GM12878 (cell line): ENCODE measurements around the gene PAM16. TPM values are rescaled to one million over a fixed set of nuclear protein-coding genes. Genes with fewer than 3 reads are reported as not detected.

ENCODE experiments used
- ATAC-seq: fragments of 200-7000 bp; cut with Tn5 transposase; 3 replicates; pipeline ENCODE4 v1.9.1; 2020; ENCODE audit warnings: mild to moderate bottlenecking, moderate library complexity
- BruUV-seq: library from RNA; stranded (reverse); fragments of 400-500 nt; replicated peaks from 2 replicates; lab custom pipeline; 2021; lab: Mats Ljungman, UMichigan
- CTCF ChIA-PET: fragments of 300-600 bp; sonication (Branson Sonifier 250); formaldehyde crosslinking; extraction: SDS; loops from one replicate; lab custom pipeline; 2021; ENCODE audit warnings: inconsistent platforms; lab: Yijun Ruan, JAX
- POLR2A ChIA-PET: fragments of 350-600 bp; formaldehyde crosslinking; extraction: SDS; loops from one replicate; lab custom pipeline; 2021; ENCODE audit warnings: inconsistent platforms; lab: Charles Lee
- RAD21 ChIA-PET: fragments of 300-600 bp; sonication (Branson Sonifier 250); formaldehyde crosslinking; loops from one replicate; lab custom pipeline; 2023; ENCODE audit warnings: antibody characterized with exemption; ENCODE audit not compliant: unreplicated experiment; lab: Charles Lee
- SMC1A ChIA-PET: fragments of 300-600 bp; sonication (Branson Sonifier 250); formaldehyde crosslinking; loops from one replicate; lab custom pipeline; 2023; ENCODE audit not compliant: unreplicated experiment, uncharacterized antibody; lab: Charles Lee
- DNase-seq: peaks from one replicate; pipeline ENCODE4 v3.0.0-alpha.2; 2011; ENCODE audit warnings: low read depth, low spot score
- FAIRE-seq: peaks from 3 replicates; lab custom pipeline; 2011; peaks lifted over from hg19 to GRCh38; lab: Jason Lieb, UNC
- H2AFZ ChIP-seq: 2 replicates; pipeline ENCODE4 v1.6.0; 2011; ENCODE audit warnings: low read depth, low read length, control low read depth; ENCODE audit not compliant: control insufficient read depth
- H3K27ac ChIP-seq: 2 replicates; pipeline ENCODE4 v1.5.1; 2011; ENCODE audit warnings: control low read depth; ENCODE audit not compliant: control insufficient read depth, insufficient read depth
- H3K27me3 ChIP-seq, 2 experiments: replicated peaks in 1 of 2; 2 replicates each; pipeline versions ENCODE4 v1.6.0 to v1.6.1; 2011; ENCODE audit warnings: low read length in 1 of 2; ENCODE audit not compliant: control insufficient read depth in 2 of 2, insufficient read depth in 2 of 2
- H3K36me3 ChIP-seq, 2 experiments: 2 replicates each; pipeline ENCODE4 v1.5.1; 2011; ENCODE audit warnings: low read length in 1 of 2; ENCODE audit not compliant: control insufficient read depth in 2 of 2, insufficient read depth in 2 of 2
- H3K4me1 ChIP-seq: 2 replicates; pipeline ENCODE4 v1.6.1; 2011; ENCODE audit warnings: mild to moderate bottlenecking, low read length, moderate library complexity, mixed read lengths; ENCODE audit not compliant: control insufficient read depth, insufficient read depth
- H3K4me2 ChIP-seq: 2 replicates; pipeline ENCODE4 v1.6.0; 2011; ENCODE audit warnings: control low read depth; ENCODE audit not compliant: control insufficient read depth, insufficient read depth
- H3K4me3 ChIP-seq: fragments of 200-600 bp; sonication (generic); 2 replicates; pipeline ENCODE4 v1.5.1; 2016
- H3K79me2 ChIP-seq: 2 replicates; pipeline ENCODE4 v1.6.0; 2011; ENCODE audit warnings: low read length; ENCODE audit not compliant: control insufficient read depth, insufficient read depth
- H3K9ac ChIP-seq: 2 replicates; pipeline ENCODE4 v1.8.0; 2011; ENCODE audit warnings: low read length, control low read depth, mixed read lengths; ENCODE audit not compliant: control insufficient read depth, insufficient read depth
- H3K9me3 ChIP-seq: replicated peaks from 3 replicates; pipeline ENCODE4 v1.5.1; 2011; ENCODE audit warnings: mild to moderate bottlenecking, low read length; ENCODE audit not compliant: control insufficient read depth, insufficient read depth
- H4K20me1 ChIP-seq: 2 replicates; pipeline ENCODE4 v1.6.0; 2011; ENCODE audit not compliant: control insufficient read depth, insufficient read depth
- BACH1 ChIP-seq: fragments of 450-650 bp; IDR thresholded peaks from 2 replicates; pipeline ENCODE4 v1.6.1; 2017; ENCODE audit warnings: mild to moderate bottlenecking, borderline replicate concordance
- CBFB ChIP-seq: IDR thresholded peaks from 2 replicates; pipeline ENCODE4 v1.6.1; 2016; ENCODE audit warnings: antibody characterized with exemption, low read depth
- E2F4 ChIP-seq: IDR thresholded peaks from 2 replicates; pipeline ENCODE4 v1.6.1; 2012; ENCODE audit warnings: low read depth, low read length, improper control_type of control experiment
- GATAD2B ChIP-seq: fragments of 450-650 bp; conservative IDR thresholded peaks from 2 replicates; pipeline ENCODE4 v1.6.1; 2017; ENCODE audit warnings: low read depth, mild to moderate bottlenecking, moderate library complexity
- HDAC2 ChIP-seq: fragments of 200-600 bp; sonication (generic); IDR thresholded peaks from 2 replicates; pipeline ENCODE4 v1.6.1; 2017
- PAX5 ChIP-seq: IDR thresholded peaks from 2 replicates; pipeline ENCODE4 v1.6.1; 2011; ENCODE audit warnings: low read depth, low read length, borderline replicate concordance
- TBL1XR1 ChIP-seq: IDR thresholded peaks from 2 replicates; pipeline ENCODE4 v1.6.1; 2012; ENCODE audit warnings: low read depth, low read length, improper control_type of control experiment
- WGBS: methylation state at CpG from one replicate; pipeline ENCODE4 v1.1.6; 2016; ENCODE audit warnings: low lambda C conversion rate; ENCODE audit not compliant: insufficient replicate concordance, insufficient coverage; ENCODE audit errors: missing lambda C conversion rate; 5-methylcytosine and 5-hydroxymethylcytosine counted together
- in situ Hi-C: fragments of 300-500 bp; cut with MboI; formaldehyde crosslinking; loops from 9 replicates; pipeline ENCODE4 v1.14.3; 2018; ENCODE audit warnings: mixed read lengths
- intact Hi-C: fragments of 100-400 bp; cut with micrococcal nuclease; formaldehyde crosslinking; loops from one replicate; pipeline ENCODE4 v1.14.2; 2022; ENCODE audit not compliant: unreplicated experiment
- polyA plus RNA-seq, 11 experiments: library from polyadenylated mRNA; depleted of rRNA in 4 of 11; unstranded in 6 of 11; stranded (reverse) in 5 of 11; fragments of >200 nt; fragmentation: Nextera tagmentation in 4 of 11; fragmentation: Illumina TruSeq in 1 of 11; extraction: Ambion mirVana in 4 of 11; extraction: Trizol in 1 of 11; gene quantifications; 1 replicate in 1 of 11; 2 replicates in 10 of 11; pipeline versions ENCODE4 v1.2.1 to v1.2.3, GENCODE V29; 2011 to 2016; ENCODE audit warnings: inconsistent platforms in 2 of 11, missing spikeins in 2 of 11, low read depth in 1 of 11
- total RNA-seq, 4 experiments: library from RNA; depleted of rRNA in 3 of 4; stranded (reverse); fragments of >200 nt in 3 of 4; fragmentation: Illumina TruSeq in 1 of 4; extraction: Trizol in 1 of 4; gene quantifications; 2 replicates each; pipeline versions ENCODE4 v1.2.1 to v1.2.3, GENCODE V29; 2013 to 2021

PAM16 gene
- total and polyA plus RNA-seq, 10 of the 15 experiments (the other 5 are each of a cell fraction or from before 2014, with no cell fraction given), result 18.5 to 94.3 (median 51.5) TPM

DNA sequence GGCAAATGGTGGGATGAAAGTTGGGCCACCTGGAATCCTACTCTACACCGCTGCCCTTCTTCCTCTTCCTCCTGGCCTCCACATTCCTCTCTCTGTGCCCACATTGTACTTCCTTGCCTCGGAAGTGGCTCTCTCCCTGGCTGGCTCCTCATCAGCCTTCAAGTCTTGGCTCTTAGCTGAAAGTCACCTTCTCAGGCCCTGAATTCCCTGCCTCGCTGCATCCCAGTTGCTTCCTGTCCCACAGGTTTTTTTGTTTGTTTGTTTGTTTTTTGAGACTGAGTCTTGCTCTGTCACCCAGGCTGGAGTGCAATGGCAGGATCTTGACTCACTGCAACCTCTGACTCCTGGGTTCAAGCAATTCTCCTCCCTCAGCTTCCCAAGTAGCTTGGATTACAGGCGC, 2.6 kb upstream of the PAM16 start:
- RAD21 ChIA-PET, result no interaction called here
- in situ Hi-C loops, result no loop called here
- CTCF ChIA-PET, result interaction anchor here (2.4 kb wide), 1 partner anchor 100 kb away, joined by 6 read pairs; no protein-coding TSS in a partner anchor
- no peak overlapping the region for H3K4me3 ChIP-seq
- peaks cover 0 to 6% of the 10 kb centered on the region in 2 experiments for H3K36me3 ChIP-seq
- no peak overlapping the region for H3K27ac ChIP-seq
- H3K9me3 ChIP-seq, result no peaks in the 10 kb centered on the region
- DNase-seq (no peak), ATAC-seq (no peak), FAIRE-seq (no peak)
- no TSS peak for BruUV-seq
- no peak overlapping the region for H3K9ac ChIP-seq
- no peaks in the 10 kb centered on the region for H3K4me1 ChIP-seq
- peaks cover 18% of the 10 kb centered on the region for H3K79me2 ChIP-seq
- POLR2A ChIA-PET, result interaction anchor here (0.7 kb wide), 1 partner anchor 82 kb away, joined by 3 read pairs; no protein-coding TSS in a partner anchor
- TF ChIP-seq CBFB, result no peak
- TF ChIP-seq HDAC2, result no peak
- TF ChIP-seq PAX5, result no peak
- no peak for TF ChIP-seq GATAD2B
- no peak for TF ChIP-seq TBL1XR1
- TF ChIP-seq E2F4, result no peak
- no peak for TF ChIP-seq BACH1
- H4K20me1 ChIP-seq, result no peaks in the 10 kb centered on the region
- 98% methylated on average over 4 of the region's 4 CpGs for WGBS
- intact Hi-C loops, result loop anchor here (10.0 kb wide), 1 partner anchor 121 kb away; the partner anchor contains the start of genes HMOX2 and NMRAL1
- H3K4me2 ChIP-seq, result no peak overlapping the region
- no peak overlapping the region for H2AFZ ChIP-seq
- SMC1A ChIA-PET, result no interaction called here
- no peaks in the 10 kb centered on the region for H3K27me3 ChIP-seq
